GM12891 (cell line): Measurements from ENCODE around the gene WDR64.
"Not testable (repeated sequence)": the region's sequence is repeated elsewhere in the genome, so short reads cannot be mapped to it uniquely, and the experiment has no call there.

ENCODE experiments used
- PAX5 ChIP-seq: IDR thresholded peaks from 2 replicates; pipeline ENCODE4 v1.6.1; 2011; ENCODE audit warnings: low read length, moderate library complexity, mild to moderate bottlenecking; ENCODE audit not compliant: insufficient read depth, severe bottlenecking
- POLR2A ChIP-seq: IDR thresholded peaks from 2 replicates; pipeline ENCODE4 v1.6.1; 2011; ENCODE audit warnings: low read depth, low read length, control low read depth
- POLR2AphosphoS5 ChIP-seq: IDR thresholded peaks from 2 replicates; pipeline ENCODE4 v1.6.1; 2011; ENCODE audit warnings: low read depth, low read length, control low read depth
- SPI1 ChIP-seq: IDR thresholded peaks from 2 replicates; pipeline ENCODE4 v1.6.1; 2011; ENCODE audit warnings: low read depth, low read length, control low read depth
- TAF1 ChIP-seq: IDR thresholded peaks from 2 replicates; pipeline ENCODE4 v1.6.1; 2011; ENCODE audit warnings: low read depth, low read length, control low read depth

- not testable (repeated sequence) for TF ChIP-seq POLR2A, POLR2AphosphoS5, TAF1, SPI1, PAX5
Measured at GRCh38 chr1:241826613-241827012, 174.5 kb downstream of the WDR64 start.
